PFSK-1 (cell line): ENCODE measurements around the gene TMEM259.

ENCODE experiments used
- POLR2AphosphoS5 ChIP-seq: IDR thresholded peaks from 2 replicates; pipeline ENCODE4 v1.6.1; 2012; ENCODE audit warnings: low read depth, mild to moderate bottlenecking, control low read depth, low read length, moderate library complexity
- SIN3A ChIP-seq: IDR thresholded peaks from 2 replicates; pipeline ENCODE4 v1.6.1; 2012; ENCODE audit warnings: mild to moderate bottlenecking, low read length, moderate library complexity, borderline replicate concordance; ENCODE audit not compliant: insufficient read depth
- TAF1 ChIP-seq: IDR thresholded peaks from 2 replicates; pipeline ENCODE4 v1.6.1; 2012; ENCODE audit warnings: low read length, control low read depth, borderline replicate concordance; ENCODE audit not compliant: insufficient read depth

GRCh38 chr19:990746-991145 is 30.2 kb downstream of the TMEM259 start:
- TF ChIP-seq TAF1 (no peak), POLR2AphosphoS5 (no peak), SIN3A (no peak)
